ENCODE measurements around the gene NLRP9. TPM values are rescaled to one million over a fixed set of nuclear protein-coding genes. Genes with fewer than 3 reads are reported as not detected.

Gene NLRP9
- polyA plus RNA-seq, 4 donors: 0.01 TPM; not detected in 2

DNA sequence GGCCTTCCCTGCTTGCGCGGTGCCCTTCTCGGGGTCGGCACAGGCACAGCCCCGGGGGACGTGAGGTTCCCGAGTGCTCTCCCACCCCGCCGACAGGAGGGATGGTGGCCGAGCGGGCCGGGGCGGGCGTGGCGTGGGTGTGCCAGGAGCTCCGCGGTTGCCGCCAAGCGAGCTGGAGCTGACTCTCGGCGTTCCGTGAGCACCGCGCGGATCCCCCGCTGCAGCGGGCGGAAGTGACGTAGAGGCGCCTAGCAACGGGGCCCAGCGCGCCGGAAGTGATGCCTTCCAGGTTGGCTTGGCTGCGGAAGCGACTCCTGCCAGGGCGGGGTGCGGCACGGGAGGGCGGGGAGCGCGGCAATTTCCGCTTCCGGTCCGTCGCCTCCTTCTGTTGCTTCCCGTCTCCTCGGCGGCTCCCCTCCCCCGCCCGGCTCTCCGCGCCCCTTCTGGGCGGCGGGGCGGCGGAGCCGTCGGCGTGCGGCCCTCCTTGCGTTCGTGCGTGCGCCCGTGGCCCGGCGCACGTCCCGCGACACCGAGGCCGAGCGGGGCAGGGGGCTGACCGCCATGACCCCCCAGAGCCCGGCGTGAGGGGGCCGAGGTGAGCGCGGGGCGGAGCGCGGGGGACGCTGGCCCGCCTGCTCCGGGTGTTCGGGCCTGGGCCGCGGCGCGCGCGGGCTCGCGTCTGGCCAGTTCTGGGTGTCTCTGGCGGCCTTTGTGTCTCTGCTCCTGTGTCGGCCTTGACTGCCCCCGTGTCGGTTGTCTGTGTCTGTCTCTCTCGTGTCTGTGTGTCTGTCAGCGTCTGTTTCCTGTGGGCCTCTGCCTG is 63.2 kb downstream of the NLRP9 start, which contains the start of gene EPN1:
Gene EPN1 (plus strand): TSS at position 386 of the 820 bp plus-strand sequence. CDS start 3,402 bp downstream, outside the sequence.
- FAIRE-seq (no peak), DNase-seq (peak; percentile 96 to 98)
- Histone ChIP-seq H3K4me3 (ENCODE audit: low read depth in 1 of 3, low read length in 3 of 3) (peak within 1 kb of the TSS; percentile 79 to 98 (median 94)), H3K27me3 (ENCODE audit: control insufficient read depth in 3 of 3, insufficient read depth in 3 of 3, low read length in 3 of 3) (no peaks in the 10 kb centered on the region), H3K4me1 (ENCODE audit: control insufficient read depth in 3 of 3, insufficient read depth in 2 of 3, low read depth in 1 of 3, low read length in 2 of 3) (peaks cover 6 to 44% (median 11%) of the 10 kb centered on the region in 3 donors), H3K36me3 (ENCODE audit: control insufficient read depth in 3 of 3, insufficient read depth in 2 of 3, low read depth in 1 of 3, low read length in 3 of 3) (peaks cover 15 to 62% (median 19%) of the 10 kb centered on the region in 3 donors), H3K27ac (ENCODE audit: low read depth in 1 of 3, low read length in 2 of 3) (peak within 1 kb of the TSS; percentile 80 to 92 (median 92)), H3K9me3 (ENCODE audit: control insufficient read depth in 2 of 2, insufficient read depth in 1 of 2, low read depth in 1 of 2, low read length in 1 of 2) (no peaks in the 10 kb centered on the region)
- WGBS, 3 donors: 0 to 1% (median 1%) methylated on average over 54 to 101 of the region's 101 CpGs

- H3K4me1 ChIP-seq (ENCODE audit: control insufficient read depth in 3 of 3, insufficient read depth in 2 of 3, low read depth in 1 of 3, low read length in 2 of 3): peaks cover 6 to 38% (median 11%) of the 10 kb centered on the region in 3 donors
- H3K36me3 ChIP-seq (ENCODE audit: control insufficient read depth in 3 of 3, insufficient read depth in 2 of 3, low read depth in 1 of 3, low read length in 3 of 3): peaks cover 17 to 62% (median 20%) of the 10 kb centered on the region in 3 donors
Measured at GRCh38 chr19:55674459-55674840, 63.8 kb downstream of the NLRP9 start.

DNA sequence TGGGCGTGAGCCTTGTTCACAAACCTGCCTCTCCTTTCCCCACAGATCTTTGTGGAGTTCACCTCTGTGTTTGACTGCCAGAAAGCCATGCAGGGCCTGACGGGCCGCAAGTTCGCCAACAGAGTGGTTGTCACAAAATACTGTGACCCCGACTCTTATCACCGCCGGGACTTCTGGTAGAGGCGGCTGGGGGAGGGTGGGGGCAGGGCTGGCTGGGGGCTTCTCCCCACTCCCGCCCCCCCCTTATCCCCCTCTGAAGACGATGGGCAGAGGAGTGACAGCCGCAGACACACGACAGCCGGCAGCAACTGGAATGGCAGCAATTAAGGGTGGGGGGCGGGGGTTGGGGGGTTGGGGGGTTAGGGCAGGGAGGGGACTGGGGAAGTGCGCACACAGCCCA is 64.3 kb downstream of the NLRP9 start:
- no peak overlapping the region for H3K4me3 ChIP-seq (ENCODE audit: low read depth in 1 of 3, low read length in 3 of 3)
- FAIRE-seq: no peak

More at GRCh38 chr19:55674459-55674840, 63.8 kb downstream of the NLRP9 start:
- DNase-seq (no peak), FAIRE-seq (no peak)
- Histone ChIP-seq H3K27ac (ENCODE audit: low read depth in 1 of 3, low read length in 2 of 3) (peak overlapping the region; percentile 63 to 92 (median 67)), H3K27me3 (ENCODE audit: control insufficient read depth in 3 of 3, insufficient read depth in 3 of 3, low read length in 3 of 3) (no peaks in the 10 kb centered on the region), H3K9me3 (ENCODE audit: control insufficient read depth in 2 of 2, insufficient read depth in 1 of 2, low read depth in 1 of 2, low read length in 1 of 2) (no peaks in the 10 kb centered on the region), H3K4me3 (ENCODE audit: low read depth in 1 of 3, low read length in 3 of 3) (peak overlapping the region; percentile 34 to 94 (median 79))
- 22 to 28% (median 26%) methylated on average over 16 to 17 of the region's 17 CpGs for WGBS, 3 donors

DNA sequence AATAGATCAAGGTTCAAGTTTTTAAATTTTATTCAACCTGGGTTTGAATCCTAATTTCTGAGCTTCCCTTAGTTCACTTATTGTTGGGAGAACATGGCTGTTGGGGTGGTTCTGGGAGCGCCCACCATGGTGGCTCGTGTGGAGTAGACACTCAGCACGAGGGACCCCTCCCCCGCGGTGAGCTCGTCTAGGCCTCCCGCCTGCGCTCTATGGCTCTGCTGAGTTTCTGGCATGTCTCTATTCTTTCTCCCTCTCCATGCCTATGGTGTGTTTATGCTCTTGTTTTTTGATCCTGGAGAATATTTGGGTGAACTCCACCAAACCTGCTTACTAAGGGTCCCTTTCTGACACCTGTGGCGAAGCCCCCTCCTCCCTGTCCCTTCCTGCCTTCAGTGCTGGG is 64.7 kb downstream of the NLRP9 start:
- Histone ChIP-seq H3K36me3 (ENCODE audit: control insufficient read depth in 3 of 3, insufficient read depth in 2 of 3, low read depth in 1 of 3, low read length in 3 of 3) (peaks cover 19 to 62% (median 26%) of the 10 kb centered on the region in 3 donors), H3K4me1 (ENCODE audit: control insufficient read depth in 3 of 3, insufficient read depth in 2 of 3, low read depth in 1 of 3, low read length in 2 of 3) (peaks cover 4 to 31% (median 11%) of the 10 kb centered on the region in 3 donors), H3K27me3 (ENCODE audit: control insufficient read depth in 3 of 3, insufficient read depth in 3 of 3, low read length in 3 of 3) (no peaks in the 10 kb centered on the region), H3K9me3 (ENCODE audit: control insufficient read depth in 2 of 2, insufficient read depth in 1 of 2, low read depth in 1 of 2, low read length in 1 of 2) (no peaks in the 10 kb centered on the region), H3K27ac (ENCODE audit: low read depth in 1 of 3, low read length in 2 of 3) (no peak overlapping the region), H3K4me3 (ENCODE audit: low read depth in 1 of 3, low read length in 3 of 3) (no peak overlapping the region)
- FAIRE-seq (no peak), DNase-seq (no peak)
- WGBS, 3 donors: 80 to 82% (median 81%) methylated on average over 9 of the region's 9 CpGs

More for the DNA sequence above, 64.3 kb downstream of the NLRP9 start:
- peaks cover 5 to 34% (median 11%) of the 10 kb centered on the region in 3 donors for H3K4me1 ChIP-seq (ENCODE audit: control insufficient read depth in 3 of 3, insufficient read depth in 2 of 3, low read depth in 1 of 3, low read length in 2 of 3)
- WGBS, 3 donors: 72 to 76% (median 73%) methylated on average over 8 to 15 of the region's 15 CpGs
- H3K27me3 ChIP-seq (ENCODE audit: control insufficient read depth in 3 of 3, insufficient read depth in 3 of 3, low read length in 3 of 3): no peaks in the 10 kb centered on the region
- no peaks in the 10 kb centered on the region for H3K9me3 ChIP-seq (ENCODE audit: control insufficient read depth in 2 of 2, insufficient read depth in 1 of 2, low read depth in 1 of 2, low read length in 1 of 2)
- H3K36me3 ChIP-seq (ENCODE audit: control insufficient read depth in 3 of 3, insufficient read depth in 2 of 3, low read depth in 1 of 3, low read length in 3 of 3): peaks cover 20 to 62% (median 21%) of the 10 kb centered on the region in 3 donors
- H3K27ac ChIP-seq (ENCODE audit: low read depth in 1 of 3, low read length in 2 of 3): no peak overlapping the region
- DNase-seq: no peak

DNA sequence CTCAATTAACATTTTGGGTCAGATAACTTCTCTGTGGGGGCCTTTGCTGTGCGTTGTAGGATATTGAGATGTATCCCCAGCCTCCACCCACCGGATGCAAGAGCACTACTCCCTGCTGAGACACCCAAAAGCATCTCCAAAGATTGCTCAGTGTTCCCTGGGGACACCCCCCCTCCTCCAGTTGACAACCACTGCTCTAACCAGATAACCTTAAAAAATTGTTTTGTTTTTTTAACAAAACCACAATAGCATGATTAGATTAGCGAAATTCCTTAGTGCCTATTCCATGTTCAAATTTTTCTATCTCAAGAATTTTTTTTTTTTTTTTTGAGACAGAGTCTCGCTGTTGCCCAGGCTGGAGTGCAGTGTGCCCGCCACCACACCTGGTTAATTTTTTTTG is 65.8 kb downstream of the NLRP9 start:
- DNase-seq (no peak), FAIRE-seq (no peak)
- H3K27ac ChIP-seq (ENCODE audit: low read depth in 1 of 3, low read length in 2 of 3): no peak overlapping the region
- no peaks in the 10 kb centered on the region for H3K9me3 ChIP-seq (ENCODE audit: control insufficient read depth in 2 of 2, insufficient read depth in 1 of 2, low read depth in 1 of 2, low read length in 1 of 2)
- peaks cover 0 to 28% (median 8%) of the 10 kb centered on the region in 3 donors for H3K4me1 ChIP-seq (ENCODE audit: control insufficient read depth in 3 of 3, insufficient read depth in 2 of 3, low read depth in 1 of 3, low read length in 2 of 3)
- H3K36me3 ChIP-seq (ENCODE audit: control insufficient read depth in 3 of 3, insufficient read depth in 2 of 3, low read depth in 1 of 3, low read length in 3 of 3): peaks cover 19 to 65% (median 27%) of the 10 kb centered on the region in 3 donors
- no peak overlapping the region for H3K4me3 ChIP-seq (ENCODE audit: low read depth in 1 of 3, low read length in 3 of 3)
- H3K27me3 ChIP-seq (ENCODE audit: control insufficient read depth in 3 of 3, insufficient read depth in 3 of 3, low read length in 3 of 3): no peaks in the 10 kb centered on the region
- 84 to 86% (median 86%) methylated on average over 5 of the region's 5 CpGs for WGBS, 3 donors

DNA sequence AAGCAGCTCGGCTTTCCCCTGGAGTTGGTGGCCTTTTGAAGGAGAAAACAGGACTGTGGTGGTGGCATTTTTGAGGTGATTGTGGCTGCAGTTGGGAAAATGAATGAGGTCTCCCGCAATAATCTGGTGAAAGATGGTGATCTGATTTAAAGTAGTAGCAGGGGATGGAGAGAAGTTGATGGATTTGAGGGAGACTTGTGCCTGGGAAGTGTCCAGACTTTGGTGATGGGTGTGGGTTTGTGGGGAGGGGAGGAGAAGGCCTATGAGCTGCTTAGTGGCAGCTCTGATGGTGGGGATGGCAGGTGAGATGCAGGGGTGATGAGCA is 67.2 kb downstream of the NLRP9 start:
- FAIRE-seq (no peak), DNase-seq (no peak)
- Histone ChIP-seq H3K36me3 (ENCODE audit: control insufficient read depth in 3 of 3, insufficient read depth in 2 of 3, low read depth in 1 of 3, low read length in 3 of 3) (peaks cover 29 to 73% (median 30%) of the 10 kb centered on the region in 3 donors), H3K27ac (ENCODE audit: low read depth in 1 of 3, low read length in 2 of 3) (no peak overlapping the region), H3K4me3 (ENCODE audit: low read depth in 1 of 3, low read length in 3 of 3) (no peak overlapping the region), H3K9me3 (ENCODE audit: control insufficient read depth in 2 of 2, insufficient read depth in 1 of 2, low read depth in 1 of 2, low read length in 1 of 2) (no peaks in the 10 kb centered on the region), H3K27me3 (ENCODE audit: control insufficient read depth in 3 of 3, insufficient read depth in 3 of 3, low read length in 3 of 3) (no peaks in the 10 kb centered on the region), H3K4me1 (ENCODE audit: control insufficient read depth in 3 of 3, insufficient read depth in 2 of 3, low read depth in 1 of 3, low read length in 2 of 3) (peaks cover 2 to 29% (median 6%) of the 10 kb centered on the region in 3 donors)
- WGBS, 3 donors: 59 to 73% (median 62%) methylated on average over 2 of the region's 2 CpGs

DNA sequence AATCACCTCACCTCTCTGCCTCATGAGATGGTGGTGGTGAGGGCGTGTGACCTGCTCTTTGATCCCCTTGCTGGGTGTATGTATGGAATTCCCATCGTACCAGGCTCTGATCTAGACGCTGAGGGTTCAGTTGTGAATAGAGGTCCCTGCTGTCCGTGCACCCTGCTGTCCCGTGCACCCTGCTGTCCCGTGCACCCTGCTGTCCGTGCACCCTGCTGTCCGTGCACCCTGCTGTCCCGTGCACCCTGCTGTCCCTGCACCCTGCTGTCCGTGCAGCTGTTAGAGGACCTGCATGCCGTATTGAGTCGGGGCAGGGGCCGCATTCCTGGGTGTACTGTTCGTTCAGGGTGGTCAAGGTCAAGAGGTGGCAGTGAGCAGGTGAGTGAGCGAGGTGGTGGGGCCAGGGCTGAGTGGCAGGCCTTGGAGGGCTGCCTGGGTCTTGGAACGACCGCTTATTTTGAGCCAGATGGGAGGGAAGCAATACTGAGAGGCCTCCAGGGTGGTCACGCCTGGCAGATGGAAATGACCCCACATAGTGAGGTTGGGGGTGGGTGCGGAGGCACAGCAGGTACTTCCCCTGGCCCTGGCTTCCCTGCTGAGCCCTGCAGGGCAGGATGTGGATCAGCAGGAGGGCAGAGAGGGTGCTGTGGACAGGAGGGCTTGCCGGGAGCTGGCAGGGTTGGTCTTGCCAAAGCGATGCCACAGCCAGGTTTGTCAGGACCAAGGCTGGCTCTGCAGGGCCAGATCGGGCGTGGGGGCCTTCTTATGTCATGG is 67.7 kb downstream of the NLRP9 start:
- 71 to 77% (median 74%) methylated on average over 23 of the region's 23 CpGs for WGBS, 3 donors
- no peak overlapping the region for H3K27ac ChIP-seq (ENCODE audit: low read depth in 1 of 3, low read length in 2 of 3)
- H3K4me3 ChIP-seq (ENCODE audit: low read depth in 1 of 3, low read length in 3 of 3): no peak overlapping the region
- H3K27me3 ChIP-seq (ENCODE audit: control insufficient read depth in 3 of 3, insufficient read depth in 3 of 3, low read length in 3 of 3): no peaks in the 10 kb centered on the region
- H3K36me3 ChIP-seq (ENCODE audit: control insufficient read depth in 3 of 3, insufficient read depth in 2 of 3, low read depth in 1 of 3, low read length in 3 of 3): peaks cover 30 to 79% (median 33%) of the 10 kb centered on the region in 3 donors
- DNase-seq (no peak), FAIRE-seq (no peak)
- peaks cover 2 to 29% (median 6%) of the 10 kb centered on the region in 3 donors for H3K4me1 ChIP-seq (ENCODE audit: control insufficient read depth in 3 of 3, insufficient read depth in 2 of 3, low read depth in 1 of 3, low read length in 2 of 3)
- no peaks in the 10 kb centered on the region for H3K9me3 ChIP-seq (ENCODE audit: control insufficient read depth in 2 of 2, insufficient read depth in 1 of 2, low read depth in 1 of 2, low read length in 1 of 2)

All from small intestine (tissue), 7 donors.